K562 (cell line): ENCODE results near the gene DACT3. TPM values are rescaled to one million over a fixed set of nuclear protein-coding genes. Genes with fewer than 3 reads are reported as not detected.

Experiments
- ATAC-seq: fragments of 200-7000 bp; cut with Tn5 transposase; 3 replicates; pipeline ENCODE4 v1.9.1; 2020; ENCODE audit warnings: moderate library complexity
- BruUV-seq: library from RNA; stranded (reverse); fragments of 400-500 nt; replicated peaks from 2 replicates; lab custom pipeline; 2021; lab: Mats Ljungman, UMichigan
- CTCF ChIA-PET: fragments of 300-600 bp; formaldehyde crosslinking; extraction: SDS; loops from one replicate; lab custom pipeline; 2021; ENCODE audit warnings: low intra/inter-chr PET ratio; lab: Yijun Ruan, JAX
- POLR2A ChIA-PET: fragments of 300-600, 350-650 bp; sonication (Branson Sonifier 250); formaldehyde crosslinking; extraction: SDS; loops from one replicate; lab custom pipeline; 2021; ENCODE audit warnings: antibody characterized with exemption, inconsistent platforms; lab: Yijun Ruan, JAX
- DNase-seq, 4 experiments: peaks; one replicate each; pipeline versions ENCODE4 v3.0.0 to v3.0.0-alpha.2; 2011 to 2018; ENCODE audit warnings: low spot score in 3 of 4, mixed read lengths in 3 of 4; ENCODE audit errors: extremely low read depth in 1 of 4
- FAIRE-seq: peaks from 2 replicates; lab custom pipeline; 2011; peaks lifted over from hg19 to GRCh38; lab: Jason Lieb, UNC
- H2AFZ ChIP-seq: 2 replicates; pipeline ENCODE4 v1.6.0; 2011; ENCODE audit warnings: low read depth, low read length, control low read depth, inconsistent platforms
- H3K27ac ChIP-seq: fragments of 200-600 bp; 3 replicates; pipeline ENCODE4 v1.8.0; 2011; ENCODE audit warnings: low read depth, mild to moderate bottlenecking, control low read depth, inconsistent platforms, low read length, moderate library complexity, mixed read lengths; ENCODE audit errors: extremely low read depth
- H3K27me3 ChIP-seq, 2 experiments: fragments of 300-600 bp in 1 of 2; 2 replicates in 1 of 2; 3 replicates in 1 of 2; pipeline versions ENCODE4 v1.6.0 to v1.8.0; 2011; ENCODE audit warnings: inconsistent platforms in 2 of 2, low read length in 2 of 2, mild to moderate bottlenecking in 1 of 2, mixed read lengths in 1 of 2, moderate library complexity in 1 of 2; ENCODE audit not compliant: control insufficient read depth in 2 of 2, insufficient read depth in 2 of 2
- H3K36me3 ChIP-seq: fragments of 300-600 bp; 3 replicates; pipeline ENCODE4 v1.8.0; 2011; ENCODE audit warnings: mild to moderate bottlenecking, low read length, inconsistent platforms; ENCODE audit not compliant: control insufficient read depth, insufficient read depth
- H3K4me1 ChIP-seq, 2 experiments: fragments of 200-600 bp in 1 of 2; replicated peaks in 1 of 2; 2 replicates in 1 of 2; 3 replicates in 1 of 2; pipeline versions ENCODE4 v1.5.1 to v1.8.0; 2011; ENCODE audit warnings: inconsistent platforms in 2 of 2, low read length in 2 of 2, mild to moderate bottlenecking in 1 of 2, mixed read lengths in 1 of 2, moderate library complexity in 1 of 2; ENCODE audit not compliant: control insufficient read depth in 2 of 2, insufficient read depth in 2 of 2
- H3K4me2 ChIP-seq: 2 replicates; pipeline ENCODE4 v1.6.1; 2011; ENCODE audit warnings: low read length, control low read depth, inconsistent platforms, mixed read lengths; ENCODE audit not compliant: insufficient read depth
- H3K4me3 ChIP-seq: fragments of 200-600 bp; sonication (generic), shearing (Covaris generic); 2 replicates; pipeline ENCODE4 v1.5.1; 2016; ENCODE audit warnings: control low read depth, inconsistent platforms
- H3K79me2 ChIP-seq: fragments of 200-600 bp; 3 replicates; pipeline ENCODE4 v1.8.0; 2011; ENCODE audit warnings: low read length, inconsistent platforms; ENCODE audit not compliant: control insufficient read depth, insufficient read depth
- H3K9ac ChIP-seq, 2 experiments: 2 replicates each; pipeline versions ENCODE4 v1.6.0 to v1.6.1; 2011; ENCODE audit warnings: low read depth in 2 of 2, low read length in 2 of 2, control low read depth in 1 of 2, inconsistent platforms in 1 of 2, mild to moderate bottlenecking in 1 of 2, mixed read lengths in 1 of 2; ENCODE audit not compliant: insufficient read depth in 1 of 2
- H3K9me1 ChIP-seq: one replicate; pipeline ENCODE4 v1.6.0; 2011; ENCODE audit warnings: inconsistent platforms, mild to moderate bottlenecking, low read length, moderate library complexity; ENCODE audit not compliant: control insufficient read depth, insufficient read depth
- H3K9me3 ChIP-seq: replicated peaks from 2 replicates; pipeline ENCODE4 v1.5.1; 2011; ENCODE audit warnings: low read depth, low read length, inconsistent platforms; ENCODE audit not compliant: control insufficient read depth, insufficient read depth
- H4K20me1 ChIP-seq: replicated peaks from 2 replicates; pipeline ENCODE4 v1.6.1; 2011; ENCODE audit warnings: low read length, inconsistent platforms, mixed read lengths; ENCODE audit not compliant: control insufficient read depth, insufficient read depth
- CEBPB ChIP-seq: fragments of 450-650 bp; IDR thresholded peaks from 2 replicates; pipeline ENCODE4 v1.6.1; 2016; ENCODE audit warnings: missing genetic modification characterization, missing compliant biosample characterization
- CUX1 ChIP-seq: fragments of 200-800 bp; sonication (Bioruptor generic); IDR thresholded peaks from 2 replicates; pipeline ENCODE4 v1.6.1; 2016; ENCODE audit warnings: missing genetic modification characterization, missing compliant biosample characterization
- FOXA1 ChIP-seq: fragments of 450-650 bp; IDR thresholded peaks from 2 replicates; pipeline ENCODE4 v1.6.1; 2016; ENCODE audit warnings: mild to moderate bottlenecking, borderline replicate concordance
- GTF2A2 ChIP-seq: IDR thresholded peaks from 2 replicates; pipeline ENCODE4 v1.6.1; 2016; ENCODE audit warnings: mild to moderate bottlenecking, missing genetic modification characterization, missing compliant biosample characterization
- HDAC3 ChIP-seq: fragments of 450-650 bp; IDR thresholded peaks from 2 replicates; pipeline ENCODE4 v1.6.1; 2018; ENCODE audit warnings: borderline replicate concordance, mild to moderate bottlenecking, moderate library complexity; ENCODE audit not compliant: partially characterized antibody
- MYNN ChIP-seq, 2 experiments: sonication (generic); formaldehyde crosslinking in 1 of 2; IDR thresholded peaks; 2 replicates each; pipeline versions ENCODE4 v1.5.0 to v1.6.1; 2016 to 2020; ENCODE audit warnings: antibody characterized with exemption in 1 of 2, missing genetic modification reagents in 1 of 2
- RFX5 ChIP-seq: IDR thresholded peaks from 2 replicates; pipeline ENCODE4 v1.6.1; 2011; ENCODE audit warnings: low read depth, mild to moderate bottlenecking, improper control_type of control experiment, low read length
- SRSF7 ChIP-seq: fragments of 200-400 bp; formaldehyde crosslinking; optimal IDR thresholded peaks from 2 replicates; pipeline ENCODE3; 2017; ENCODE audit warnings: mild to moderate bottlenecking, low read depth, low read length
- TARDBP ChIP-seq: fragments of 450-650 bp; IDR thresholded peaks from 2 replicates; pipeline ENCODE4 v1.6.1; 2016
- TCF15 ChIP-seq: fragments of 250-450 bp; sonication (Bioruptor Pico); IDR thresholded peaks from 2 replicates; pipeline ENCODE4 v1.8.0; 2022; ENCODE audit warnings: moderate library complexity, mild to moderate bottlenecking, inconsistent platforms
- TCF7L2 ChIP-seq: fragments of 150-350 bp; IDR thresholded peaks from 2 replicates; pipeline ENCODE4 v1.6.1; 2016; ENCODE audit warnings: low read depth, mild to moderate bottlenecking, low read length, moderate library complexity
- ZBTB2 ChIP-seq: fragments of 450-650 bp; IDR thresholded peaks from 2 replicates; pipeline ENCODE4 v1.6.1; 2016; ENCODE audit warnings: antibody characterized with exemption
- ZNF584 ChIP-seq: fragments of 200-800 bp; sonication (Bioruptor generic); IDR thresholded peaks from 2 replicates; pipeline ENCODE4 v1.6.1; 2016; ENCODE audit warnings: low read depth, mild to moderate bottlenecking, missing genetic modification characterization, missing compliant biosample characterization
- ZNF717 ChIP-seq: fragments of 250-450 bp; sonication (Bioruptor Pico); IDR thresholded peaks from 2 replicates; pipeline ENCODE4 v1.5.0; 2021
- WGBS: fragments of 100-300 bp; shearing (Covaris generic); methylation state at CpG from one replicate; pipeline ENCODE4 v1.1.6; 2016; ENCODE audit warnings: low coverage, mixed read lengths; ENCODE audit not compliant: insufficient coverage; ENCODE audit errors: missing lambda C conversion rate; 5-methylcytosine and 5-hydroxymethylcytosine counted together
- in situ Hi-C: fragments of 300-500 bp; cut with MboI; formaldehyde crosslinking; loops from 4 replicates; pipeline ENCODE4 v1.15.0; 2018; ENCODE audit warnings: inconsistent platforms, mixed read lengths
- intact Hi-C: fragments of 100-400 bp; cut with micrococcal nuclease; formaldehyde crosslinking; loops from 2 replicates; pipeline ENCODE4 v1.14.2; 2022
- polyA plus RNA-seq, 8 experiments: library from polyadenylated mRNA; depleted of rRNA in 4 of 8; stranded (reverse) in 5 of 8; unstranded in 3 of 8; fragments of >200 nt; fragmentation: Nextera tagmentation in 2 of 8; fragmentation: Illumina TruSeq in 1 of 8; extraction: Ambion mirVana in 2 of 8; extraction: Trizol in 1 of 8; gene quantifications; 2 replicates each; pipeline versions ENCODE4 v1.2.1 to v1.2.3, GENCODE V29; 2011 to 2014; ENCODE audit warnings: inconsistent platforms in 1 of 8, missing spikeins in 1 of 8
- total RNA-seq, 7 experiments: library from RNA; depleted of rRNA in 6 of 7; stranded (reverse); fragments of >200 nt in 6 of 7; fragmentation: Illumina TruSeq in 2 of 7; extraction: Trizol in 2 of 7; gene quantifications; 2 replicates each; pipeline versions ENCODE4 v1.2.1 to v1.2.3, GENCODE V29; 2011 to 2021; ENCODE audit warnings: low replicate concordance in 1 of 7

DACT3 gene
- total and polyA plus RNA-seq, 9 of the 15 experiments (the other 6 are each of a cell fraction or from before 2014, with no cell fraction given): 0.67 to 6.5 (median 3.5) TPM

GRCh38 chr19:46687438-46688145, 26.6 kb upstream of the DACT3 start:
- intact Hi-C loops: no loop called here
- Histone ChIP-seq H3K4me2 (no peak overlapping the region), H3K27ac (no peak overlapping the region), H3K27me3 (no peaks in the 10 kb centered on the region), H2AFZ (no peak overlapping the region), H4K20me1 (no peaks in the 10 kb centered on the region), H3K9ac (no peak overlapping the region), H3K9me3 (no peaks in the 10 kb centered on the region), H3K9me1 (no peaks in the 10 kb centered on the region), H3K4me3 (no peak overlapping the region), H3K79me2 (no peaks in the 10 kb centered on the region), H3K4me1 (no peaks in the 10 kb centered on the region), H3K36me3 (peaks cover 82% of the 10 kb centered on the region)
- in situ Hi-C loops: no loop called here
- WGBS: 88% methylated on average over 6 of the region's 6 CpGs
- FAIRE-seq: no peak
- no TSS peak for BruUV-seq
- no peak for DNase-seq
- ChIA-PET CTCF (no interaction called here), POLR2A (interaction anchor here (1.0 to 1.3 kb wide), 2 partner anchors 9 to 26 kb away, joined by 3 to 6 read pairs; no protein-coding TSS in a partner anchor)
- no peak for ATAC-seq
- TF ChIP-seq ZNF584 (CRISPR knock-in tag) (no peak), GTF2A2 (tag) (no peak), SRSF7 (no peak), RFX5 (no peak), CEBPB (no peak), HDAC3 (no peak), FOXA1 (no peak), ZBTB2 (no peak), CUX1 (CRISPR knock-in tag) (no peak), ZNF717 (CRISPR knock-in tag) (no peak), TARDBP (no peak), MYNN (IDR thresholded peaks at IDR 0.05) (no peak), MYNN (CRISPR knock-in tag; IDR thresholded peaks at IDR 0.05) (no peak), TCF15 (no peak), TCF7L2 (no peak)
